Stimulated activated CD4-positive, alpha-beta T cell treated with anti-CD3 and anti-CD28 coated beads, Interleukin-1b, Interleukin-23, amount 100 ng/mL, for 24 hours (primary cell): ENCODE results near the gene ZNF573.

Source experiments
- DNase-seq, 4 experiments: peaks; one replicate each; pipeline ENCODE4 v3.0.0-alpha.2; 2020; ENCODE audit warnings: low read depth in 4 of 4, low spot score in 1 of 4

ZNF573 gene

GRCh38 chr19:37695144-37695899 is 84.1 kb downstream of the ZNF573 start:
- DNase-seq, result no peak

GRCh38 chr19:37692956-37693620 is 86.3 kb downstream of the ZNF573 start:
- no peak for DNase-seq

GRCh38 chr19:37691881-37692504 is 87.4 kb downstream of the ZNF573 start:
- peak; percentile 40 to 75 (median 58) for DNase-seq
